Stomach (tissue), 9 donors: ENCODE results near the gene LGALS9. TPM values are rescaled to one million over a fixed set of nuclear protein-coding genes. Genes with fewer than 3 reads are reported as not detected.

ENCODE experiments used
- DNase-seq, 2 donors: peaks; one replicate each; pipeline versions ENCODE4 v3.0.0 to v3.0.0-alpha.2; 2013 to 2019
- H3K27ac ChIP-seq, 5 donors: fragments of 200-600 bp in 4 of 5; sonication (generic) in 4 of 5; one replicate each; pipeline ENCODE4 v1.5.1; 2013 to 2019; ENCODE audit warnings: mild to moderate bottlenecking in 1 of 5, moderate library complexity in 1 of 5
- H3K27me3 ChIP-seq, 3 donors: fragments of 200-600 bp; sonication (generic); one replicate each; pipeline ENCODE4 v1.5.1; 2017 to 2019; ENCODE audit warnings: mixed run types in 1 of 3
- H3K36me3 ChIP-seq, 4 donors: fragments of 200-600 bp; sonication (generic); 1 replicate in 3 of 4; 2 replicates in 1 of 4; pipeline ENCODE4 v1.5.1; 2016 to 2019
- H3K4me1 ChIP-seq, 4 donors: fragments of 200-600 bp; sonication (generic); one replicate each; pipeline ENCODE4 v1.5.1; 2016 to 2019
- H3K4me3 ChIP-seq, 4 donors: fragments of 200-600 bp; sonication (generic) in 3 of 4; one replicate each; pipeline ENCODE4 v1.5.1; 2016 to 2019; ENCODE audit warnings: mild to moderate bottlenecking in 1 of 4
- H3K9me3 ChIP-seq, 4 donors: fragments of 200-600 bp; sonication (generic); one replicate each; pipeline ENCODE4 v1.5.1; 2016 to 2019
- EP300 ChIP-seq: sonication (generic); formaldehyde crosslinking; IDR thresholded peaks from one replicate; pipeline ENCODE4 v1.6.1; 2017; ENCODE audit warnings: antibody characterized with exemption
- POLR2A ChIP-seq, 4 donors: fragments of 450-650 bp; IDR thresholded peaks; one replicate each; pipeline ENCODE4 v1.6.1; 2016; ENCODE audit warnings: antibody characterized with exemption in 4 of 4, control low read depth in 2 of 4, mild to moderate bottlenecking in 1 of 4, moderate library complexity in 1 of 4
- POLR2AphosphoS5 ChIP-seq, 3 donors: sonication (generic); formaldehyde crosslinking; IDR thresholded peaks; one replicate each; pipeline ENCODE4 v1.6.1; 2016; ENCODE audit warnings: antibody characterized with exemption in 3 of 3
- WGBS, 5 donors: extraction: QIAGEN DNeasy Blood & Tissue Kit in 3 of 5; methylation state at CpG; one replicate each; pipeline versions ENCODE4 v1.1.5 to v1.1.7; 2013 to 2018; 5-methylcytosine and 5-hydroxymethylcytosine counted together
- intact Hi-C: fragments of 100-400 bp; cut with DNase I; formaldehyde crosslinking; loops from one replicate; pipeline ENCODE4 v1.15.1; 2023; ENCODE audit warnings: low total_unique reads
- polyA plus RNA-seq, 3 donors: library from polyadenylated mRNA; stranded (reverse); fragments of 200-250 nt; gene quantifications; one replicate each; pipeline ENCODE4 v1.2.3, GENCODE V29; 2013
- total RNA-seq, 5 donors: library from RNA; depleted of rRNA; stranded (reverse); fragments of >200 nt; gene quantifications; one replicate each; pipeline versions ENCODE4 v1.1.0 to v1.2.3, GENCODE V29; 2014 to 2016
- TF ChIP-seq, protein P1 (sequence below), 7 experiments: fragments of 450-650 bp in 4 of 7; fragments of 200-600 bp in 3 of 7; sonication (generic) in 3 of 7; IDR thresholded peaks; one replicate each; pipeline ENCODE4 v1.5.1; 2016 to 2019; ENCODE audit warnings: antibody characterized with exemption in 7 of 7, control low read depth in 2 of 7, mild to moderate bottlenecking in 1 of 7
- donor health status: healthy with polysubstance abuse.
- donor health status: Bipolar disorder and iron deficiency.
- donor health status: healthy.

Gene LGALS9
- total and polyA plus RNA-seq, 8 donors, result 54.0 to 341 (median 97.7) TPM

DNA sequence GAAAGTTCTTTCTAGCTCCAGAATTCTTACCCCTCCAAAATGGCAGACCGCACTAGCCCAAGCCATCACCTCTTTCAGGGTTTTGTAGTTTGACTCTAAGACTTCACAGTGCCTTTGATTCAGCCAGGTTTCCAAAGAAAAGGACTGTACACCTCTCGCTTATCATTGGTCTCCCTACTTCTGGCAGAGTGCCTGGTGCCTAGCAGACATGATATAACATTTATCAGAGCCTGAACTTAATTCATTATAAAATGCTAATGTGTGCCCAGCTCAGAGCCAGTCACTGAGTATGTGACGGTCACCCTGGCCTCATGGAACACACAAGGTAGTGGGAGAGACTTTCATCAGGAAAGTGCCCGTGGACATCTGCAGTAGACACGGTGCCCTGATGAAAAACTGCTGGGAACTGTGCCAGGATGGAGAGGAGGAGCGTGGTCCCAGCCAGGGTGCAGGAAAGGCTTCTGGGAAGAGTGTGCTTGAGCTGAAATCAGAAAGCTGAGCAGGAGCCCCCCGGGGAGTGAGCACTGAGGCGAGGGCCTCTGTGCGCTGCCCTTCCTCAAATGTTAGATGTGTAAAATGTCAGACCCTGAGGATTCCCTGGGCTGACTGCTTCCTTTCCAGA lies 34.3 kb upstream of the LGALS9 start:
- DNase-seq, result peak in 1 of 2 donors; percentile 49
- no peaks in the 10 kb centered on the region for H3K9me3 ChIP-seq
- no peak overlapping the region for H3K4me3 ChIP-seq
- H3K27ac ChIP-seq, result no peak overlapping the region
- H3K4me1 ChIP-seq, result peaks cover 0 to 16% (median 4%) of the 10 kb centered on the region in 4 donors
- TF ChIP-seq EP300 (no peak), POLR2A (IDR thresholded peaks at IDR 0.05) (no peak), POLR2AphosphoS5 (IDR thresholded peaks at IDR 0.05) (no peak)
- TF ChIP-seq, protein P1, sequence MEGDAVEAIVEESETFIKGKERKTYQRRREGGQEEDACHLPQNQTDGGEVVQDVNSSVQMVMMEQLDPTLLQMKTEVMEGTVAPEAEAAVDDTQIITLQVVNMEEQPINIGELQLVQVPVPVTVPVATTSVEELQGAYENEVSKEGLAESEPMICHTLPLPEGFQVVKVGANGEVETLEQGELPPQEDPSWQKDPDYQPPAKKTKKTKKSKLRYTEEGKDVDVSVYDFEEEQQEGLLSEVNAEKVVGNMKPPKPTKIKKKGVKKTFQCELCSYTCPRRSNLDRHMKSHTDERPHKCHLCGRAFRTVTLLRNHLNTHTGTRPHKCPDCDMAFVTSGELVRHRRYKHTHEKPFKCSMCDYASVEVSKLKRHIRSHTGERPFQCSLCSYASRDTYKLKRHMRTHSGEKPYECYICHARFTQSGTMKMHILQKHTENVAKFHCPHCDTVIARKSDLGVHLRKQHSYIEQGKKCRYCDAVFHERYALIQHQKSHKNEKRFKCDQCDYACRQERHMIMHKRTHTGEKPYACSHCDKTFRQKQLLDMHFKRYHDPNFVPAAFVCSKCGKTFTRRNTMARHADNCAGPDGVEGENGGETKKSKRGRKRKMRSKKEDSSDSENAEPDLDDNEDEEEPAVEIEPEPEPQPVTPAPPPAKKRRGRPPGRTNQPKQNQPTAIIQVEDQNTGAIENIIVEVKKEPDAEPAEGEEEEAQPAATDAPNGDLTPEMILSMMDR (IDR thresholded peaks at IDR 0.05), result no peak
- no peaks in the 10 kb centered on the region for H3K27me3 ChIP-seq
- H3K36me3 ChIP-seq, result peaks cover 4 to 70% (median 66%) of the 10 kb centered on the region in 4 donors
- WGBS, 5 donors, result 48 to 58% (median 57%) methylated on average over 9 of the region's 9 CpGs
- intact Hi-C loops, result no loop called here

DNA sequence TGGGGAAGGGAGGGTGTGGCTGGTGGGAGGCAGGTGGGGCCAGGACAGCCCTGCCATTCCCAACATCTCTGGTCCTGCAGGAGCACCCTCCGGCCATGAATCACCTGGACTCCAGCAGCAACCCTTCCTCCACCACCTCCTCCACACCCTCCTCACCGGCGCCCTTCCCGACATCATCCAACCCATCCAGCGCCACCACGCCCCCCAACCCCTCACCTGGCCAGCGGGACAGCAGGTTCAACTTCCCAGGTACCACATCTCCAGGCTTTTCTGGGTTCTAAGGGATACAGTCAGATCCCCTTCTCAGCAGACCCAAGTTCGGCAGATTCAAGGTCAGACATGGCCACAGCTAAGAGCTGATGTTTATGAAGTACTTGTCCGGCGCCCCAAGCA lies 33.8 kb upstream of the LGALS9 start:
- intact Hi-C loops, result no loop called here
- TF ChIP-seq POLR2AphosphoS5 (IDR thresholded peaks at IDR 0.05), result no peak
- no peak for TF ChIP-seq POLR2A (IDR thresholded peaks at IDR 0.05)
- TF ChIP-seq, protein P1 (IDR thresholded peaks at IDR 0.05), result no peak
- no peak for TF ChIP-seq EP300
- Histone ChIP-seq H3K4me1 (peaks cover 0 to 21% (median 7%) of the 10 kb centered on the region in 4 donors), H3K9me3 (no peaks in the 10 kb centered on the region), H3K36me3 (peaks cover 4 to 65% (median 62%) of the 10 kb centered on the region in 4 donors), H3K27me3 (no peaks in the 10 kb centered on the region), H3K4me3 (no peak overlapping the region), H3K27ac (no peak overlapping the region)
- DNase-seq, result no peak
- WGBS, 5 donors, result 78 to 95% (median 88%) methylated on average over 10 of the region's 10 CpGs

DNA sequence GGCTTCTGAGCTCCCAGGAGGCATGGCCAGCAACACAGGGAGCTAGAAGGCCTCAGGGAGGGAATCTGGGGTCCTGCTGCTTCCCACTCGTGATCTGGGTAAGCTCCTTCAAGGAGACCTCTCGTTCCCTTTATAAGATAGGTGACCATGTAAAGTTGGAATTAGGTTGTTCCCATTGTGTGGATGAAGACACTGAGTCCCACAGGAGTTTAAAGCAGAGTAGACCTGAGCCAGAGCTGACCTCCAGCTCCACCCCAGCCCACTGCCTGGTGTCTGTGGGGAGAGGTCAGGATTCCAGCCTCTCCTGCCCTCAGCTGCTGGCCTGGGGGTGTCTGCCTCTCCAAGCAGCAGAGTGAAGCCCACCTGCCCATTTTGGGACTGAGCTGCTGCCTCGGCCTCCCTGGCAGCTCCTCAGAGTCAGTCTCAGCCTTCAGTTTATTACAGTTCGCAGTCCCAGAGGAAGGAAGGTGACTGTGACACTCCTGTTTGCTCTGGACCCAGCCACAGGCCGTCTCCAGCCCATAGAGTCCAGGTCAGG lies 33.1 kb upstream of the LGALS9 start:
- DNase-seq, result no peak
- H3K4me3 ChIP-seq, result no peak overlapping the region
- TF ChIP-seq, protein P1 (IDR thresholded peaks at IDR 0.05), result no peak
- TF ChIP-seq POLR2A (IDR thresholded peaks at IDR 0.05) (no peak), EP300 (no peak)
- no peak overlapping the region for H3K27ac ChIP-seq
- 75 to 97% (median 90%) methylated on average over 5 of the region's 5 CpGs for WGBS, 5 donors
- H3K9me3 ChIP-seq, result no peaks in the 10 kb centered on the region
- no peaks in the 10 kb centered on the region for H3K27me3 ChIP-seq
- H3K4me1 ChIP-seq, result peaks cover 0 to 26% (median 9%) of the 10 kb centered on the region in 4 donors
- intact Hi-C loops, result no loop called here
- H3K36me3 ChIP-seq, result peaks cover 4 to 59% (median 55%) of the 10 kb centered on the region in 4 donors

DNA sequence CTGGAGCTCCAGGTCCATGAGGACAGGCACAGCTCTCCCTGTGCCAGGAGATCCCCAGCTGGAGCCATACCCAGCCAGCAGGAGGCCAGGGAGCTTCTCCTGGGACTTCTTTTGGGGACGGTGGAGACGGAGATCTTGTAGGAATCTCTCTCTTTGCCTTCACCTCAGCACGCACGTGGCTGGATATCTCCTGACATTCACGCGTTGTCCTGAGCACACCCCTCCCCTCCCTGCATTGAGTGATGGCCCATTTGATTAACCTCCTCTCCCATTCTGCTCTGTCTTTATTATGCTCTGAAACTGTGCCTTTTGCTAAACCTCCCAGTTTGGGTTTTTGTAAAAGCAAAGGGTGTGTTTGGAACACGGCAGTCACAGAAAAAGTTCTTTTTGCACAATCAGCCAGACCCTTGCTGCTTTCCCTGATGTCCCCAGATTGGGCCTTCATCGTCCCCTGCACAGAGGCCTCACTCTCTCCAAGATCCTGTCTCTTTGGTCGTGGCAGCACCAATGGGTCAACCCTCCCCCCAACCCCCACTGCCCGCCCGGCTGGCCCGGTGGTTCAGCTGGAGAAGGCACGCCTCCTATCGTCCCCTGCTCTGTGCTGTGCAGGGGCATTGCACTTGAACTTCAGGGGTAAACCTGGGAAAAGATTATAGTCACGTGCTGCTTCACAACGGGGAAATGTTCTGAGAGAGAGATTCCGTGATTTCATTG lies 32.5 kb upstream of the LGALS9 start:
- TF ChIP-seq EP300 (no peak), POLR2AphosphoS5 (IDR thresholded peaks at IDR 0.05) (no peak), POLR2A (IDR thresholded peaks at IDR 0.05) (no peak)
- TF ChIP-seq, protein P1 (IDR thresholded peaks at IDR 0.05), result no peak
- Histone ChIP-seq H3K4me1 (peaks cover 3 to 32% (median 14%) of the 10 kb centered on the region in 4 donors), H3K27ac (no peak overlapping the region), H3K9me3 (no peaks in the 10 kb centered on the region), H3K36me3 (peaks cover 0 to 52% (median 49%) of the 10 kb centered on the region in 4 donors), H3K4me3 (no peak overlapping the region), H3K27me3 (no peaks in the 10 kb centered on the region)
- intact Hi-C loops, result no loop called here
- DNase-seq, result no peak
- WGBS, 5 donors, result 82 to 84% (median 83%) methylated on average over 17 of the region's 17 CpGs
